Transverse colon (tissue), 4 donors: ENCODE results near the gene LHFPL4.

Experiments used
- EP300 ChIP-seq: sonication (generic); formaldehyde crosslinking; IDR thresholded peaks from one replicate; pipeline ENCODE4 v1.6.1; 2017; ENCODE audit warnings: antibody characterized with exemption, low read depth
- POLR2A ChIP-seq: fragments of 450-650 bp; IDR thresholded peaks from one replicate; pipeline ENCODE4 v1.6.1; 2016; ENCODE audit warnings: antibody characterized with exemption, mild to moderate bottlenecking, moderate library complexity
- POLR2AphosphoS5 ChIP-seq, 3 donors: sonication (generic); formaldehyde crosslinking; IDR thresholded peaks; one replicate each; pipeline ENCODE4 v1.6.1; 2016; ENCODE audit warnings: antibody characterized with exemption in 3 of 3
- TF ChIP-seq, protein P1 (sequence below), 5 experiments: fragments of 200-600 bp in 3 of 5; fragments of 450-650 bp in 2 of 5; sonication (generic) in 3 of 5; IDR thresholded peaks; 1 replicate in 2 of 5; 2 replicates in 3 of 5; pipeline ENCODE4 v1.5.1; 2016 to 2017; ENCODE audit warnings: antibody characterized with exemption in 5 of 5, inconsistent platforms in 3 of 5, mild to moderate bottlenecking in 2 of 5, moderate library complexity in 1 of 5

DNA sequence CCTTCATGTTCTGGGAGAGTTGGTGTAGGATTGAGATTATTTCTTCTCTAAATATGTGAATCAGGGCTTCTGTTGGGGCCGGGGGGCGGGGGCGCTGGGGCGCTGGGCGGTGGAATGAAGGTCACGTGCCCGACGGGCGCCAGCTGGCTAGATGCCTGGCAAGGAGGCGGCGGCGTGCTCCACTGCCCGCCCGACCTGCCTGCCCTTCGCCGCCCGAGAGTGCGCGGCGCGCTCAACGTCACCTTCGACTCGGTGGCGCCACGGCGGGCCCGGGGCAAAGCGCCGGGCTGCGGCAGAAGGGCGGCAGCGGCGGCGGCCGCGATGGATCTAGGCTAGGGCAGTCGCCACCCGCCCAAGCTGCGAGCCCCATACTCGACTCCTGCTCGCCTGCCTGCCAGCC, 47.0 kb upstream of the LHFPL4 start:
- TF ChIP-seq, protein P1, sequence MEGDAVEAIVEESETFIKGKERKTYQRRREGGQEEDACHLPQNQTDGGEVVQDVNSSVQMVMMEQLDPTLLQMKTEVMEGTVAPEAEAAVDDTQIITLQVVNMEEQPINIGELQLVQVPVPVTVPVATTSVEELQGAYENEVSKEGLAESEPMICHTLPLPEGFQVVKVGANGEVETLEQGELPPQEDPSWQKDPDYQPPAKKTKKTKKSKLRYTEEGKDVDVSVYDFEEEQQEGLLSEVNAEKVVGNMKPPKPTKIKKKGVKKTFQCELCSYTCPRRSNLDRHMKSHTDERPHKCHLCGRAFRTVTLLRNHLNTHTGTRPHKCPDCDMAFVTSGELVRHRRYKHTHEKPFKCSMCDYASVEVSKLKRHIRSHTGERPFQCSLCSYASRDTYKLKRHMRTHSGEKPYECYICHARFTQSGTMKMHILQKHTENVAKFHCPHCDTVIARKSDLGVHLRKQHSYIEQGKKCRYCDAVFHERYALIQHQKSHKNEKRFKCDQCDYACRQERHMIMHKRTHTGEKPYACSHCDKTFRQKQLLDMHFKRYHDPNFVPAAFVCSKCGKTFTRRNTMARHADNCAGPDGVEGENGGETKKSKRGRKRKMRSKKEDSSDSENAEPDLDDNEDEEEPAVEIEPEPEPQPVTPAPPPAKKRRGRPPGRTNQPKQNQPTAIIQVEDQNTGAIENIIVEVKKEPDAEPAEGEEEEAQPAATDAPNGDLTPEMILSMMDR (IDR thresholded peaks at IDR 0.05): no peak
- TF ChIP-seq EP300 (no peak), POLR2AphosphoS5 (IDR thresholded peaks at IDR 0.05) (no peak), POLR2A (no peak)
